Keratinocyte (primary cell): ENCODE measurements around the gene CSNK1G1.

Experiments used
- EZH2 ChIP-seq: IDR thresholded peaks from one replicate; pipeline ENCODE4 v1.6.1; 2012; ENCODE audit warnings: inconsistent platforms, mild to moderate bottlenecking, low read length, moderate library complexity
- TF ChIP-seq, protein P1 (sequence below), 3 experiments: IDR thresholded peaks in 1 of 3; conservative IDR thresholded peaks in 1 of 3; optimal IDR thresholded peaks in 1 of 3; 2 replicates in 2 of 3; 3 replicates in 1 of 3; pipeline versions ENCODE3 to v1.5.1; 2011; ENCODE audit warnings: low read length in 3 of 3, mild to moderate bottlenecking in 3 of 3, moderate library complexity in 2 of 3, control low read depth in 1 of 3, inconsistent platforms in 1 of 3; ENCODE audit not compliant: insufficient read depth in 2 of 3; ENCODE audit errors: extremely low read depth in 1 of 3

DNA sequence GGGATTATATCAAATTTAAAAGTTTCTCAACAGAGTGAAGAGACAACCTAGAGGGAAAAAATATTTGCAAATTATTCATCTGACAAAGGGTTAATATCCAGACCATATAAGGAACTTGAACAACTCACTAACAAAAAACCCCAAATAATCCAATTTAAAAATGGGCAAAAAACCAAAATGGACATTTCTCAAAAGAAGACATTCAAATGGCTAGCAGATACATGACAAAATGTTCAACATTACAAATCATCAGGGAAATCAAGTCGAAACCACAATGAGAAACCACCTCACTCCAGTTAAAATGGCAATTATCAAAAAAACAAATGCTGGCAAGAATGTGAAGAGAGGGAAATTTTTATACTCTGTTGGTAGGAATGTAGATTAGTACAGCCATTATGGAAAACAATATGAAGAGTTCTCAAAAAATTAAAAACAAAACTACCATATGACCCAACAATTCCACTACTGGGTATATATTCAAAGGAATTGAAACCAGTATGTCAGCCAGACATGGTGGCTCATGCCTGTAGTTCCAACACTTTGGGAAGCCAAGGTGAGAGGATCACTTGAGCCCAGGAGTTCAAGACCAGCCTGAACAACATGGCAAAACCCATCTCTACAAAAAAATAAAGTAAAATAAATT is 88.5 kb downstream of the CSNK1G1 start:
- TF ChIP-seq, protein P1, sequence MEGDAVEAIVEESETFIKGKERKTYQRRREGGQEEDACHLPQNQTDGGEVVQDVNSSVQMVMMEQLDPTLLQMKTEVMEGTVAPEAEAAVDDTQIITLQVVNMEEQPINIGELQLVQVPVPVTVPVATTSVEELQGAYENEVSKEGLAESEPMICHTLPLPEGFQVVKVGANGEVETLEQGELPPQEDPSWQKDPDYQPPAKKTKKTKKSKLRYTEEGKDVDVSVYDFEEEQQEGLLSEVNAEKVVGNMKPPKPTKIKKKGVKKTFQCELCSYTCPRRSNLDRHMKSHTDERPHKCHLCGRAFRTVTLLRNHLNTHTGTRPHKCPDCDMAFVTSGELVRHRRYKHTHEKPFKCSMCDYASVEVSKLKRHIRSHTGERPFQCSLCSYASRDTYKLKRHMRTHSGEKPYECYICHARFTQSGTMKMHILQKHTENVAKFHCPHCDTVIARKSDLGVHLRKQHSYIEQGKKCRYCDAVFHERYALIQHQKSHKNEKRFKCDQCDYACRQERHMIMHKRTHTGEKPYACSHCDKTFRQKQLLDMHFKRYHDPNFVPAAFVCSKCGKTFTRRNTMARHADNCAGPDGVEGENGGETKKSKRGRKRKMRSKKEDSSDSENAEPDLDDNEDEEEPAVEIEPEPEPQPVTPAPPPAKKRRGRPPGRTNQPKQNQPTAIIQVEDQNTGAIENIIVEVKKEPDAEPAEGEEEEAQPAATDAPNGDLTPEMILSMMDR (optimal IDR thresholded peaks at IDR 0.05 in 1 of 3, IDR thresholded peaks at IDR 0.05 in 1 of 3, conservative IDR thresholded peaks at IDR 0.05 in 1 of 3; ENCODE audit: extremely low read depth in 1 of 3, insufficient read depth in 2 of 3, low read length in 3 of 3): no peak
- no peak for TF ChIP-seq EZH2
